ENCODE results near the gene DNAH8.

DNAH8 gene

GRCh38 chr6:39078695-39079094 is 363.6 kb downstream of the DNAH8 start:
- DNase-seq, result no peak

GRCh38 chr6:39079197-39080125 is 364.4 kb downstream of the DNAH8 start:
- DNase-seq, result no peak

Measured in inflammatory macrophage treated with lipopolysaccharide for 1 hour (primary cell).